ENCODE results near the gene MRPS15.

The MRPS15 gene

DNA sequence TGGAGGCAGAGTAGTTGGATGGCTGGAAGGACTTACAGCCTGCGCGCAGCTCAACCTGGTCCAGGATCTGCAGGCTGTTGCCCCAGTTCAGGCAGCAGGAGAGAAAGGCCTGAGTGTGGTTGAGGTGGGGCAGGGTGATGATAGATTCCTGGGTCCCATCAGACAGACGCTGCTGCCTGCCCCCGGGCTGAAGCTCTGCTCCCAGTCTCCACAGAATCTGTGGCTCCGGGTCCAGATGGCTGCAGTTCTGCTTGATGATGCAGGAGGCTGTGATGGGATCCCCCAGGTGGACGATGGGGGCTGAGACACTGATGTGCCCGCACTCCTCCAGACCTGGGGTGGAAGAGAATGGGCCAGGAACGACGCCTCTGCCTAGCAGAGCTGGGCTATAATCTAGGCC is 11.2 kb upstream of the MRPS15 start:
- Histone ChIP-seq H3K9me3 (no peaks in the 10 kb centered on the region), H3K27ac (peak overlapping the region; percentile 92), H3K27me3 (no peaks in the 10 kb centered on the region), H3K36me3 (peaks cover 100% of the 10 kb centered on the region), H3K4me1 (ENCODE audit: control insufficient read depth in 1 of 2, insufficient read depth in 1 of 2, low read depth in 1 of 2, low read length in 1 of 2) (peaks cover 40 to 50% of the 10 kb centered on the region in 2 experiments), H3K4me3 (ENCODE audit: low read depth in 1 of 2, low read length in 1 of 2) (no peak overlapping the region)
- TF ChIP-seq, protein P1, sequence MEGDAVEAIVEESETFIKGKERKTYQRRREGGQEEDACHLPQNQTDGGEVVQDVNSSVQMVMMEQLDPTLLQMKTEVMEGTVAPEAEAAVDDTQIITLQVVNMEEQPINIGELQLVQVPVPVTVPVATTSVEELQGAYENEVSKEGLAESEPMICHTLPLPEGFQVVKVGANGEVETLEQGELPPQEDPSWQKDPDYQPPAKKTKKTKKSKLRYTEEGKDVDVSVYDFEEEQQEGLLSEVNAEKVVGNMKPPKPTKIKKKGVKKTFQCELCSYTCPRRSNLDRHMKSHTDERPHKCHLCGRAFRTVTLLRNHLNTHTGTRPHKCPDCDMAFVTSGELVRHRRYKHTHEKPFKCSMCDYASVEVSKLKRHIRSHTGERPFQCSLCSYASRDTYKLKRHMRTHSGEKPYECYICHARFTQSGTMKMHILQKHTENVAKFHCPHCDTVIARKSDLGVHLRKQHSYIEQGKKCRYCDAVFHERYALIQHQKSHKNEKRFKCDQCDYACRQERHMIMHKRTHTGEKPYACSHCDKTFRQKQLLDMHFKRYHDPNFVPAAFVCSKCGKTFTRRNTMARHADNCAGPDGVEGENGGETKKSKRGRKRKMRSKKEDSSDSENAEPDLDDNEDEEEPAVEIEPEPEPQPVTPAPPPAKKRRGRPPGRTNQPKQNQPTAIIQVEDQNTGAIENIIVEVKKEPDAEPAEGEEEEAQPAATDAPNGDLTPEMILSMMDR (IDR thresholded peaks at IDR 0.05), result no peak

- Histone ChIP-seq H3K36me3 (peaks cover 100% of the 10 kb centered on the region), H3K9me3 (peaks cover 4% of the 10 kb centered on the region), H3K4me3 (ENCODE audit: low read depth in 1 of 2, low read length in 1 of 2) (no peak overlapping the region), H3K27me3 (no peaks in the 10 kb centered on the region), H3K27ac (peak overlapping the region; percentile 60), H3K4me1 (ENCODE audit: control insufficient read depth in 1 of 2, insufficient read depth in 1 of 2, low read depth in 1 of 2, low read length in 1 of 2) (peaks cover 18 to 28% of the 10 kb centered on the region in 2 experiments)
- TF ChIP-seq, protein P1 (IDR thresholded peaks at IDR 0.05), result no peak
Observed at GRCh38 chr1:36472656-36473055, 8.5 kb upstream of the MRPS15 start.

DNA sequence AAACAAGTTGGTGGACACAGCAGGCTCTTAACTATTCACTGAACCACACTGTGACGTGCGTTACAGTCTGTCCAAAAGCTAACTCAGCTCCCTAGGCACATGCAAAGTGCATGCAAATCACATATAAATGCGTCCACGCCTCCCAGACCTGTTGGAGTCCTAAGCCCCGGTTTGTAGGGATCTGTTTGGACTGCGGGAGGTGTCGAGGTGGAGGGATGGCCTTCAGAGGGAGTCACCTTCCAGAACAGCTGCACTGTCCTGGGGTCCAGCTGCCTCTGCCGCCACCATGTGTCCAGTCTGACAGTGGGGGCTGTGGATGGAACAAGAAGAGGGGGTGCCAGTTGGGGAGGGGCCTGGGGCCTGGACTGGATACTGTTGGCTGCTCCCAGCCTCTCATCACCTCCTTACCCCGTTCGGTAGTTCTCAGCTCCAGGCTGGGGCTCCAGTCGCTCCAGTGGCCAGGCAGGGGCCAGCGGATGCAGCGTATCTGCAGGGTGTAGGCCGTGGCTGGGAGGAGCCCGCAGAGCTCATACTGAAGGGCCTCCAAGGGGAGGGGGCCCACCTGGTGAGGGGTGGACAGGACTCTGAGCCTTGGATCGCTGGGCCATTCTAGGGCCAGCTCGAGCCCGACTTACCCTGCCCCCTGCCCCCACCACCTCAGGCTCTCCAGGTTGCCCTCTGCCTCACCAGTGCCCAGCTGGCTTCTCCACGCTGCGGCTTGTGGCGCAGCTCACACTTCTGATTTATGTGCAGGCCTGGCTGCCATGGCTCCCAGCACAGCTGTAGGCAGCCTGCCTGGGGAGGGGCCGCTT is 7.9 kb upstream of the MRPS15 start:
- Histone ChIP-seq H3K4me3 (ENCODE audit: low read depth in 1 of 2, low read length in 1 of 2) (no peak overlapping the region), H3K36me3 (peaks cover 100% of the 10 kb centered on the region), H3K27ac (peak overlapping the region; percentile 60), H3K9me3 (peaks cover 4% of the 10 kb centered on the region), H3K27me3 (no peaks in the 10 kb centered on the region), H3K4me1 (ENCODE audit: control insufficient read depth in 1 of 2, insufficient read depth in 1 of 2, low read depth in 1 of 2, low read length in 1 of 2) (peaks cover 16 to 27% of the 10 kb centered on the region in 2 experiments)
- TF ChIP-seq, protein P1 (IDR thresholded peaks at IDR 0.05), result no peak

- peak overlapping the region; percentile 82 for H3K27ac ChIP-seq
- H3K9me3 ChIP-seq, result peaks cover 4% of the 10 kb centered on the region
- TF ChIP-seq, protein P1 (IDR thresholded peaks at IDR 0.05), result no peak
Observed at GRCh38 chr1:36469163-36469562, 5.0 kb upstream of the MRPS15 start.

DNA sequence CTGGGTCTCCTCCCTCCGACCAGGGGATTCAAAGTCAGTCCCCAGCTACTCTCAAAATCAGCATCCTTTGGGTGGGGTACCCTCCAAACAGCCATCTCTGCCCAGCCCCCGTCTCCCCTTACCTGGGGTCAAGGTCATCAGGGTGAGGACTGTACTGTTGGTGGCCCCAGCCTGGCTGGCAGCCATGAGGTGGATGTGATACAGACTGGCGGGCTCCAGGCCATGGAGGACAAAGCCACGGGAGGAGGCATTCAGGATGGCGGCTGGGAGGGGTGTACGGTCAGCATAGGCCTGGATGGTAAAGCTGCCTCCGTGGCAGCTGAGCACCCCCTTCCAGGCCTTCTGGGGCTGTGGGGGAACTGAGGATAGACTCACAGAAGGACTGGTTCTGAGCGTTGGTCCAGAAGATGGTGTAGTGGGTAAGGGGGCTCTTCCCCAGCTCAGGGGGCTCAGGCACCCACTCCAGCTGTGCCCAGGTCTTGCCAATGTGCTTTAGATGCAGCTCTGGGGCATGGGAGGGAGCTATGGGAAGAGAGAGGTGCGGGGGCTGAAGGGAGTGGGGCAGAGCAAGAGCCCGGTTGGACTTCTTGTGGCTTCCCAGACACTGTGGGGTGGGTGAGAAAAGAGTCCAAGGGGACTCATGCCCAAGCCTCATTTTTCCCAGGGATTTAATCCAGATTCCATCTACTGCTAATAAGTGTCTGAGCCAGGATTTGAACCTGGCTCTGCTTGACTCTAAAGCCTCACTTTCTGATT is 3.7 kb upstream of the MRPS15 start:
- TF ChIP-seq, protein P1 (IDR thresholded peaks at IDR 0.05), result no peak
- Histone ChIP-seq H3K27me3 (no peaks in the 10 kb centered on the region), H3K9me3 (peaks cover 4% of the 10 kb centered on the region), H3K27ac (peak overlapping the region; percentile 82), H3K4me1 (ENCODE audit: control insufficient read depth in 1 of 2, insufficient read depth in 1 of 2, low read depth in 1 of 2, low read length in 1 of 2) (peaks cover 44 to 46% of the 10 kb centered on the region in 2 experiments), H3K36me3 (peaks cover 83% of the 10 kb centered on the region), H3K4me3 (ENCODE audit: low read depth in 1 of 2, low read length in 1 of 2) (no peak overlapping the region)

More at GRCh38 chr1:36469163-36469562, 5.0 kb upstream of the MRPS15 start:
- no peaks in the 10 kb centered on the region for H3K27me3 ChIP-seq
- H3K36me3 ChIP-seq, result peaks cover 96% of the 10 kb centered on the region
- peaks cover 33 to 42% of the 10 kb centered on the region in 2 experiments for H3K4me1 ChIP-seq (ENCODE audit: control insufficient read depth in 1 of 2, insufficient read depth in 1 of 2, low read depth in 1 of 2, low read length in 1 of 2)
- H3K4me3 ChIP-seq (ENCODE audit: low read depth in 1 of 2, low read length in 1 of 2), result no peak overlapping the region

Measured in neutrophil (primary cell).